OCI-LY7 (cell line): Measurements from ENCODE around the gene ABHD17A. TPM values are rescaled to one million over a fixed set of nuclear protein-coding genes. Genes with fewer than 3 reads are reported as not detected.
A peak's percentile ranks its signal among the peaks of the same experiment; 100 is the strongest.
"Not testable (repeated sequence)": the region's sequence is repeated elsewhere in the genome, so short reads cannot be mapped to it uniquely, and the experiment has no call there.

ENCODE experiments used
- BruUV-seq: library from RNA; stranded (reverse); fragments of 400-500 nt; replicated peaks from 2 replicates; lab custom pipeline; 2021; lab: Mats Ljungman, UMichigan
- CTCF ChIA-PET: fragments of 300-600 bp; sonication (Branson Sonifier 250); formaldehyde crosslinking; loops from one replicate; lab custom pipeline; 2022; ENCODE audit warnings: antibody characterized with exemption; ENCODE audit not compliant: unreplicated experiment; lab: Charles Lee
- POLR2A ChIA-PET: fragments of 300-600 bp; sonication (Branson Sonifier 250); formaldehyde crosslinking; loops from one replicate; lab custom pipeline; 2022; ENCODE audit warnings: antibody characterized with exemption; lab: Charles Lee
- DNase-seq: peaks from one replicate; pipeline ENCODE4 v3.0.0-alpha.2; 2015; ENCODE audit warnings: low spot score
- H2AFZ ChIP-seq: fragments of 200-600 bp; sonication (generic), shearing (Covaris generic); 2 replicates; pipeline ENCODE4 v1.6.1; 2014; ENCODE audit warnings: mild to moderate bottlenecking, antibody characterized with exemption, low read length, moderate library complexity
- H3K27ac ChIP-seq: fragments of 200-600 bp; sonication (generic); 2 replicates; pipeline ENCODE4 v1.5.1; 2014; ENCODE audit warnings: mixed run types, low read depth, mild to moderate bottlenecking, moderate library complexity, low read length, inconsistent platforms; ENCODE audit not compliant: poor library complexity, severe bottlenecking
- H3K36me3 ChIP-seq: fragments of 200-600 bp; sonication (generic); 2 replicates; pipeline ENCODE4 v1.6.1; 2014; ENCODE audit warnings: mild to moderate bottlenecking, antibody characterized with exemption, low read length, moderate library complexity, mixed read lengths; ENCODE audit not compliant: insufficient read depth
- H3K4me1 ChIP-seq: fragments of 200-600 bp; sonication (generic); 2 replicates; pipeline ENCODE4 v1.5.1; 2014; ENCODE audit warnings: mild to moderate bottlenecking, low read length; ENCODE audit not compliant: insufficient read depth, poor library complexity, severe bottlenecking
- H3K4me2 ChIP-seq: fragments of 200-600 bp; sonication (generic); 2 replicates; pipeline ENCODE4 v1.6.1; 2014; ENCODE audit warnings: mild to moderate bottlenecking, low read length
- H3K4me3 ChIP-seq: fragments of 200-600 bp; sonication (generic); 2 replicates; pipeline ENCODE4 v1.5.1; 2014; ENCODE audit warnings: mild to moderate bottlenecking, low read depth, low read length; ENCODE audit not compliant: poor library complexity, severe bottlenecking
- H3K79me2 ChIP-seq: fragments of 200-600 bp; sonication (generic); 2 replicates; pipeline ENCODE4 v1.6.1; 2016; ENCODE audit warnings: low read depth, mild to moderate bottlenecking, low read length, moderate library complexity, mixed read lengths; ENCODE audit not compliant: insufficient read depth
- H3K9me2 ChIP-seq: fragments of 200-600 bp; sonication (generic); 2 replicates; pipeline ENCODE4 v1.6.1; 2016; ENCODE audit warnings: mild to moderate bottlenecking, low read length, mixed read lengths; ENCODE audit not compliant: insufficient read depth
- H3K9me3 ChIP-seq: fragments of 200-600 bp; sonication (generic); 2 replicates; pipeline ENCODE4 v1.6.1; 2014; ENCODE audit warnings: mild to moderate bottlenecking, mixed run types, low read length, mixed read lengths
- H4K20me1 ChIP-seq: fragments of 200-600 bp; sonication (generic); 2 replicates; pipeline ENCODE4 v1.6.1; 2014; ENCODE audit warnings: mild to moderate bottlenecking, antibody characterized with exemption, low read length, moderate library complexity, mixed read lengths; ENCODE audit not compliant: insufficient read depth
- EZH2phosphoT487 ChIP-seq: fragments of 200-600 bp; sonication (generic); IDR thresholded peaks from 2 replicates; pipeline ENCODE4 v1.6.1; 2018; ENCODE audit warnings: low read depth, borderline replicate concordance, mild to moderate bottlenecking, mixed run types, antibody characterized with exemption, low read length, moderate library complexity, mixed read lengths
- intact Hi-C: fragments of 100-400 bp; cut with micrococcal nuclease; formaldehyde crosslinking; loops from one replicate; pipeline ENCODE4 v1.10.0; 2022; ENCODE audit not compliant: unreplicated experiment
- total RNA-seq, 2 experiments: library from RNA; depleted of rRNA in 1 of 2; stranded (reverse); fragments of >200 nt in 1 of 2; shearing (Covaris generic) in 1 of 2; gene quantifications; 2 replicates each; pipeline ENCODE4 v1.2.3, GENCODE V29; 2014 to 2022
- TF ChIP-seq, protein P1 (sequence below): fragments of 200-600 bp; sonication (generic); conservative IDR thresholded peaks from 2 replicates; pipeline ENCODE4 v1.5.1; 2014; ENCODE audit warnings: mild to moderate bottlenecking, antibody characterized with exemption, low read length, moderate library complexity, mixed read lengths

ABHD17A gene
- total RNA-seq, 2 experiments from 2014 or later = 71.3 to 130 TPM

GRCh38 chr19:1882786-1883692 lies 2.3 kb downstream of the ABHD17A start:
- no peak for DNase-seq
- no peaks in the 10 kb centered on the region for H3K9me2 ChIP-seq
- H3K79me2 ChIP-seq = peaks cover 35% of the 10 kb centered on the region
- no peak overlapping the region for H2AFZ ChIP-seq
- TF ChIP-seq, protein P1, sequence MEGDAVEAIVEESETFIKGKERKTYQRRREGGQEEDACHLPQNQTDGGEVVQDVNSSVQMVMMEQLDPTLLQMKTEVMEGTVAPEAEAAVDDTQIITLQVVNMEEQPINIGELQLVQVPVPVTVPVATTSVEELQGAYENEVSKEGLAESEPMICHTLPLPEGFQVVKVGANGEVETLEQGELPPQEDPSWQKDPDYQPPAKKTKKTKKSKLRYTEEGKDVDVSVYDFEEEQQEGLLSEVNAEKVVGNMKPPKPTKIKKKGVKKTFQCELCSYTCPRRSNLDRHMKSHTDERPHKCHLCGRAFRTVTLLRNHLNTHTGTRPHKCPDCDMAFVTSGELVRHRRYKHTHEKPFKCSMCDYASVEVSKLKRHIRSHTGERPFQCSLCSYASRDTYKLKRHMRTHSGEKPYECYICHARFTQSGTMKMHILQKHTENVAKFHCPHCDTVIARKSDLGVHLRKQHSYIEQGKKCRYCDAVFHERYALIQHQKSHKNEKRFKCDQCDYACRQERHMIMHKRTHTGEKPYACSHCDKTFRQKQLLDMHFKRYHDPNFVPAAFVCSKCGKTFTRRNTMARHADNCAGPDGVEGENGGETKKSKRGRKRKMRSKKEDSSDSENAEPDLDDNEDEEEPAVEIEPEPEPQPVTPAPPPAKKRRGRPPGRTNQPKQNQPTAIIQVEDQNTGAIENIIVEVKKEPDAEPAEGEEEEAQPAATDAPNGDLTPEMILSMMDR = no peak
- no peak for TF ChIP-seq EZH2phosphoT487
- peak overlapping the region; percentile 71 for H3K27ac ChIP-seq
- H4K20me1 ChIP-seq = 0 out of 2 replicates have a peak, but pooled peaks cover 5% of the 10 kb centered on the region
- no peaks in the 10 kb centered on the region for H3K9me3 ChIP-seq
- CTCF ChIA-PET = no interaction called here
- intact Hi-C loops = loop anchor here (2.0 kb wide), 1 partner anchor 18 kb away; no protein-coding TSS in a partner anchor
- peaks cover 5% of the 10 kb centered on the region; the same call in 1 of the 2 replicates for H3K36me3 ChIP-seq
- H3K4me2 ChIP-seq = peak overlapping the region; percentile 98
- H3K4me1 ChIP-seq = peaks cover 31% of the 10 kb centered on the region
- POLR2A ChIA-PET = interaction anchor here (0.6 kb wide), 1 partner anchor 10 kb away, joined by 3 read pairs; no protein-coding TSS in a partner anchor
- peak overlapping the region; percentile 98 for H3K4me3 ChIP-seq
- BruUV-seq = no TSS peak

- TF ChIP-seq EZH2phosphoT487 = no peak
- TF ChIP-seq, protein P1 = no peak
- peaks cover 35% of the 10 kb centered on the region for H3K79me2 ChIP-seq
- H3K4me2 ChIP-seq = peak overlapping the region; percentile 98
- BruUV-seq = no TSS peak
- ChIA-PET POLR2A (interaction anchor here (0.6 kb wide), 1 partner anchor 11 kb away, joined by 3 read pairs; no protein-coding TSS in a partner anchor), CTCF (no interaction called here)
- peak overlapping the region; percentile 98 for H3K4me3 ChIP-seq
- intact Hi-C loops = loop anchor here (2.0 kb wide), 1 partner anchor 17 kb away; no protein-coding TSS in a partner anchor
- peak; percentile 79 for DNase-seq
- H3K4me1 ChIP-seq = peaks cover 30% of the 10 kb centered on the region
- no peaks in the 10 kb centered on the region for H3K9me2 ChIP-seq
- no peak overlapping the region for H2AFZ ChIP-seq
- H3K27ac ChIP-seq = peak overlapping the region; percentile 71
- H4K20me1 ChIP-seq = 0 out of 2 replicates have a peak, but pooled peaks cover 5% of the 10 kb centered on the region
- no peaks in the 10 kb centered on the region for H3K9me3 ChIP-seq
- H3K36me3 ChIP-seq = peaks cover 5% of the 10 kb centered on the region; the same call in 1 of the 2 replicates
Measured at GRCh38 chr19:1882089-1882785, 3.1 kb downstream of the ABHD17A start.

DNA sequence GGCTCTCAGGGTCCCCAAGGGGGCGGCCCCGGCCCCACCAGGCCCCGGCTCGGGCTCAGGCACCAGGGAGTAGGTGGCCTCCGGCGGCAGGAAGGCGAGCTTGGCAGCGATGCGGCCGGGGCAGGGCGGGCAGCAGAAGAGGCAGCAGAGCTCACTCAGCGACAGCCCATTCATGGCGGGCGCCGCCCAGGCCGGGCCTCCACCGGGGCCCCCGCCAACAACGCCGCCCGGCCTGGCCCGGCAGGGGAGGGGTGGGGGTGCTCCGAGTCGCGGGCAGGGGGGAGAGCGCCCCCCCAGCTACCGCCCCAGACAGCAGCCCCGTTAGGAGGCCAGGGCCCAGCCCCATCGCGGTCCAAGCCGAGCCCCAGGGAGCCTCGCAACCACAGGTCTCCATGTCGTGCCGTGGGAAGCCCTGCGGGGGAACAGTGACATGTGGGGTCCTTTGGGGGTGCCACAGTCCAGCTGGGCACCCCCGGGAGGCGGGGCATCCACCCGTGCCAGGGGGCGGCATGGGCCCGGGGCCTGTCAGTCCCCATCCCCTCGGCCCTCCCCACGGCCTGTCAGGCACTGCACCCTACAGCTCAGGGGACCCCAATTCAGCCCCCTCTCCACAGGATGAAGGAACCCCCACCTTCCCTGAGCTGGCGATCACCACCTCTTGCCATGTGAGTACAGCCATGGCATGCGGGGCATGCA lies 3.8 kb downstream of the ABHD17A start:
- H3K4me2 ChIP-seq = peak overlapping the region; percentile 98
- POLR2A ChIA-PET, H2AFZ ChIP-seq, DNase-seq, H3K36me3 ChIP-seq, BruUV-seq, H3K9me2 ChIP-seq, CTCF ChIA-PET, H3K9me3 ChIP-seq, H4K20me1 ChIP-seq: not testable (repeated sequence)
- intact Hi-C loops = loop anchor here (2.0 kb wide), 1 partner anchor 17 kb away; no protein-coding TSS in a partner anchor
- peaks cover 27% of the 10 kb centered on the region for H3K4me1 ChIP-seq
- peak overlapping the region; percentile 71 for H3K27ac ChIP-seq
- H3K4me3 ChIP-seq = peak overlapping the region; percentile 98
- peaks cover 35% of the 10 kb centered on the region for H3K79me2 ChIP-seq
